OCI-LY7 (cell line): ENCODE measurements around the gene COL9A1. TPM values are rescaled to one million over a fixed set of nuclear protein-coding genes. Genes with fewer than 3 reads are reported as not detected.

ENCODE experiments used
- BruUV-seq: library from RNA; stranded (reverse); fragments of 400-500 nt; replicated peaks from 2 replicates; lab custom pipeline; 2021; lab: Mats Ljungman, UMichigan
- CTCF ChIA-PET: fragments of 300-600 bp; sonication (Branson Sonifier 250); formaldehyde crosslinking; loops from one replicate; lab custom pipeline; 2022; ENCODE audit warnings: antibody characterized with exemption; ENCODE audit not compliant: unreplicated experiment; lab: Charles Lee
- POLR2A ChIA-PET: fragments of 300-600 bp; sonication (Branson Sonifier 250); formaldehyde crosslinking; loops from one replicate; lab custom pipeline; 2022; ENCODE audit warnings: antibody characterized with exemption; lab: Charles Lee
- DNase-seq: peaks from one replicate; pipeline ENCODE4 v3.0.0-alpha.2; 2015; ENCODE audit warnings: low spot score
- H2AFZ ChIP-seq: fragments of 200-600 bp; sonication (generic), shearing (Covaris generic); 2 replicates; pipeline ENCODE4 v1.6.1; 2014; ENCODE audit warnings: mild to moderate bottlenecking, antibody characterized with exemption, low read length, moderate library complexity
- H3K27ac ChIP-seq: fragments of 200-600 bp; sonication (generic); 2 replicates; pipeline ENCODE4 v1.5.1; 2014; ENCODE audit warnings: mixed run types, low read depth, mild to moderate bottlenecking, moderate library complexity, low read length, inconsistent platforms; ENCODE audit not compliant: poor library complexity, severe bottlenecking
- H3K36me3 ChIP-seq: fragments of 200-600 bp; sonication (generic); 2 replicates; pipeline ENCODE4 v1.6.1; 2014; ENCODE audit warnings: mild to moderate bottlenecking, antibody characterized with exemption, low read length, moderate library complexity, mixed read lengths; ENCODE audit not compliant: insufficient read depth
- H3K4me1 ChIP-seq: fragments of 200-600 bp; sonication (generic); 2 replicates; pipeline ENCODE4 v1.5.1; 2014; ENCODE audit warnings: mild to moderate bottlenecking, low read length; ENCODE audit not compliant: insufficient read depth, poor library complexity, severe bottlenecking
- H3K4me2 ChIP-seq: fragments of 200-600 bp; sonication (generic); 2 replicates; pipeline ENCODE4 v1.6.1; 2014; ENCODE audit warnings: mild to moderate bottlenecking, low read length
- H3K4me3 ChIP-seq: fragments of 200-600 bp; sonication (generic); 2 replicates; pipeline ENCODE4 v1.5.1; 2014; ENCODE audit warnings: mild to moderate bottlenecking, low read depth, low read length; ENCODE audit not compliant: poor library complexity, severe bottlenecking
- H3K79me2 ChIP-seq: fragments of 200-600 bp; sonication (generic); 2 replicates; pipeline ENCODE4 v1.6.1; 2016; ENCODE audit warnings: low read depth, mild to moderate bottlenecking, low read length, moderate library complexity, mixed read lengths; ENCODE audit not compliant: insufficient read depth
- H3K9me2 ChIP-seq: fragments of 200-600 bp; sonication (generic); 2 replicates; pipeline ENCODE4 v1.6.1; 2016; ENCODE audit warnings: mild to moderate bottlenecking, low read length, mixed read lengths; ENCODE audit not compliant: insufficient read depth
- H3K9me3 ChIP-seq: fragments of 200-600 bp; sonication (generic); 2 replicates; pipeline ENCODE4 v1.6.1; 2014; ENCODE audit warnings: mild to moderate bottlenecking, mixed run types, low read length, mixed read lengths
- H4K20me1 ChIP-seq: fragments of 200-600 bp; sonication (generic); 2 replicates; pipeline ENCODE4 v1.6.1; 2014; ENCODE audit warnings: mild to moderate bottlenecking, antibody characterized with exemption, low read length, moderate library complexity, mixed read lengths; ENCODE audit not compliant: insufficient read depth
- EZH2phosphoT487 ChIP-seq: fragments of 200-600 bp; sonication (generic); IDR thresholded peaks from 2 replicates; pipeline ENCODE4 v1.6.1; 2018; ENCODE audit warnings: low read depth, borderline replicate concordance, mild to moderate bottlenecking, mixed run types, antibody characterized with exemption, low read length, moderate library complexity, mixed read lengths
- intact Hi-C: fragments of 100-400 bp; cut with micrococcal nuclease; formaldehyde crosslinking; loops from one replicate; pipeline ENCODE4 v1.10.0; 2022; ENCODE audit not compliant: unreplicated experiment
- total RNA-seq, 2 experiments: library from RNA; depleted of rRNA in 1 of 2; stranded (reverse); fragments of >200 nt in 1 of 2; shearing (Covaris generic) in 1 of 2; gene quantifications; 2 replicates each; pipeline ENCODE4 v1.2.3, GENCODE V29; 2014 to 2022
- TF ChIP-seq, protein P1 (sequence below): fragments of 200-600 bp; sonication (generic); conservative IDR thresholded peaks from 2 replicates; pipeline ENCODE4 v1.5.1; 2014; ENCODE audit warnings: mild to moderate bottlenecking, antibody characterized with exemption, low read length, moderate library complexity, mixed read lengths

COL9A1 gene
- total RNA-seq, 2 experiments from 2014 or later: not detected

DNA sequence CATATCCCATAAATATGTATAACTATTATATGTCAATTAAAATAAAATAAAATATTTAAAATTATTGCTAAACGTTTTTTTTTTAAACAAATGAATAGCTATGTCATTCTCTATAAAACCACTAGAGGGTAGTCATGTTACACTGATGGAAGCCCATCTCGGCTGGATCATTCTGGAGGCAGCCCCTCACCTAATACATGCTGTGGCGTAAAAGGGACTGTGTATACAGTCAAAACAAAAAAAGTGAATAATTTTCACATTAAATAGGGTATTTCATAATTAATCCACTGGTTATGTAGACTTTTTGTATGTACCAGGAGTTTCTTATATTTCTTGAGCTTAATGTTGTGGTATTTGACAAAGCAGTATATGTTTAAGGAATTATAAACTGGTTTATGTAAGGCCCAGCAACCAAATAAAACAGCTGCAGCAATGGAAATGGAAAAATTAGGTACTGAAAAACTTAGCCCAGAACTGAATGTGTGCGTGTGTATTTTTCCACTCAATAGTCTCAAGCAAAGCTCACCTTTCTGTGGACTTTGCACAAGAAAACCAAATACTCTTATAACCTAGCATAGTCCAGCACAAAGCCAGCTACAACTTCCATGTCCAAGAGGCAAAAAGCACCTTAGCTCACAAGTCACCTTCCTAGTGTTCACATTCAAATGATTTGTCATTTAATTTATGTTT is 81.7 kb downstream of the COL9A1 start:
- no peaks in the 10 kb centered on the region for H3K9me3 ChIP-seq
- H4K20me1 ChIP-seq: no peaks in the 10 kb centered on the region
- DNase-seq: peak; percentile 44
- no peak overlapping the region for H3K4me3 ChIP-seq
- BruUV-seq: no TSS peak
- POLR2A ChIA-PET: interaction anchor here (0.6 to 2.1 kb wide), 7 partner anchors 8 to 362 kb away, joined by 3 to 6 read pairs (median 3); no protein-coding TSS in a partner anchor
- no peaks in the 10 kb centered on the region for H3K36me3 ChIP-seq
- H3K27ac ChIP-seq: no peak overlapping the region
- TF ChIP-seq EZH2phosphoT487: no peak
- TF ChIP-seq, protein P1, sequence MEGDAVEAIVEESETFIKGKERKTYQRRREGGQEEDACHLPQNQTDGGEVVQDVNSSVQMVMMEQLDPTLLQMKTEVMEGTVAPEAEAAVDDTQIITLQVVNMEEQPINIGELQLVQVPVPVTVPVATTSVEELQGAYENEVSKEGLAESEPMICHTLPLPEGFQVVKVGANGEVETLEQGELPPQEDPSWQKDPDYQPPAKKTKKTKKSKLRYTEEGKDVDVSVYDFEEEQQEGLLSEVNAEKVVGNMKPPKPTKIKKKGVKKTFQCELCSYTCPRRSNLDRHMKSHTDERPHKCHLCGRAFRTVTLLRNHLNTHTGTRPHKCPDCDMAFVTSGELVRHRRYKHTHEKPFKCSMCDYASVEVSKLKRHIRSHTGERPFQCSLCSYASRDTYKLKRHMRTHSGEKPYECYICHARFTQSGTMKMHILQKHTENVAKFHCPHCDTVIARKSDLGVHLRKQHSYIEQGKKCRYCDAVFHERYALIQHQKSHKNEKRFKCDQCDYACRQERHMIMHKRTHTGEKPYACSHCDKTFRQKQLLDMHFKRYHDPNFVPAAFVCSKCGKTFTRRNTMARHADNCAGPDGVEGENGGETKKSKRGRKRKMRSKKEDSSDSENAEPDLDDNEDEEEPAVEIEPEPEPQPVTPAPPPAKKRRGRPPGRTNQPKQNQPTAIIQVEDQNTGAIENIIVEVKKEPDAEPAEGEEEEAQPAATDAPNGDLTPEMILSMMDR: peak; percentile 78
- CTCF ChIA-PET: interaction anchor here (0.6 to 1.5 kb wide), 4 partner anchors 10 to 150 kb away, joined by 3 to 4 read pairs (median 4); no protein-coding TSS in a partner anchor
- no peak overlapping the region for H3K4me2 ChIP-seq
- H3K4me1 ChIP-seq: no peaks in the 10 kb centered on the region
- H3K79me2 ChIP-seq: no peaks in the 10 kb centered on the region
- H3K9me2 ChIP-seq: no peaks in the 10 kb centered on the region
- H2AFZ ChIP-seq: no peak overlapping the region
- intact Hi-C loops: loop anchor here (2.0 to 10.0 kb wide), 2 partner anchors 148 to 794 kb away; no protein-coding TSS in a partner anchor

DNA sequence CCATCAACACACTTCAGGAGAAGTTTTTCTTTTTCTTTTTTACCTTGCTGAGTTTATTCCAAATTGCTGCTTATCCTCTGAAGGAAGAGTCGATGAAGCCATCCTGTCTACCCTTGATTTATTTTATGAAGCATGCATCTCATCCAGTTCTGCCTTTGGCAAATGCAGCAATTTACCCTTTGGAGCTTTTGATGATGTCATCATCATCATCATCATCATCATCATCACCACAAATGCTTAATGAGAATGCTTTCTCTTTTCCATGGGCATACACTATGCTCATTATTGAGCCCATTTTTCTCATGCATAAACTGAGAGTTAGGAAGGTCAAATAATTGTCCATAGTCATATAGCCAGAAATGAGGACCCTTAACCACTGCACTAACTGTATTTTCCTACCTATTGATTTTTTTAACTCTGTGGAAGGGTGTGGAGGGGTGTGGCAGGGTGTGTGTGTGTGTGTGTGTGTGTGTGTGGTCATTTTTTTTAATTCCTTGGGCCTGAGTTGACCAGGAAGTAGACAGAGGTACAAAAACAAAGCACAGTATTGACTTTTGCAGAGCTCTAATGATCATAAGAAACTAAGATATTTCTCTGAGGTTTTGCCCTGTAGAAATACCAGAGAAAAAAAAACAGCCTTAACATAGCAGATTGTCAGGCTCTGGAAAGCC is 82.8 kb downstream of the COL9A1 start:
- TF ChIP-seq EZH2phosphoT487: no peak
- TF ChIP-seq, protein P1: no peak
- BruUV-seq: no TSS peak
- no peaks in the 10 kb centered on the region for H3K9me3 ChIP-seq
- H3K4me3 ChIP-seq: no peak overlapping the region
- DNase-seq: no peak
- no peaks in the 10 kb centered on the region for H3K36me3 ChIP-seq
- H3K79me2 ChIP-seq: no peaks in the 10 kb centered on the region
- ChIA-PET POLR2A (interaction anchor here (1.1 to 1.6 kb wide), 3 partner anchors 9 to 19 kb away, joined by 3 read pairs; no protein-coding TSS in a partner anchor), CTCF (interaction anchor here (1.5 kb wide), 1 partner anchor 149 kb away, joined by 4 read pairs; no protein-coding TSS in a partner anchor)
- H3K27ac ChIP-seq: no peak overlapping the region
- no peaks in the 10 kb centered on the region for H3K4me1 ChIP-seq
- H3K4me2 ChIP-seq: no peak overlapping the region
- H4K20me1 ChIP-seq: no peaks in the 10 kb centered on the region
- H3K9me2 ChIP-seq: no peaks in the 10 kb centered on the region
- no peak overlapping the region for H2AFZ ChIP-seq
- intact Hi-C loops: loop anchor here (2.0 to 10.0 kb wide), 2 partner anchors 149 to 795 kb away; no protein-coding TSS in a partner anchor
